Measurements from ENCODE around the gene RAF1.

The RAF1 gene

DNA sequence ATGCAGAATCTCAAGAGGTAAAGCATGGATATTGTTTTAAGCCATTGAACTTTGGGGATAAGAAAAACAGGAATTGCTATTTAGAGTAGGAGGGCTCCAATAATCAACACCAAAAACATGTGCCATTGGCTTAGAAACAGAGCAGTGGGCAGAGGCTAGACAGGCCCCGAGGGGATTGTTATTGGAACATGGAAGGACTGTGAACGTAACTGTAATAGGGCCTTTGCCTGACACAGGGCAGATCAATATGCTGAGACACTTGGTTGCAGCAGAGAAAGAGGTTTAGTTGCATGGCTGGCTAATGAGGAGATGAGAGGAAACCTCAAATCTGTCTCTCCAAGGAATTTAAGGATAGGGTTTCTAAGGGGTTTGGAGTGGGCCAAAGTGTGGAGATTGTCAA lies 36.9 kb upstream of the RAF1 start:
- no peak for TF ChIP-seq EZH2phosphoT487 (IDR thresholded peaks at IDR 0.05; ENCODE audit: low read length)
- TF ChIP-seq EZH2 (optimal IDR thresholded peaks at IDR 0.05; ENCODE audit: low read depth, low read length) = no peak
- TF ChIP-seq CTCF (IDR thresholded peaks at IDR 0.05; ENCODE audit: low read length) = no peak
- no peak overlapping the region for H3K27ac ChIP-seq (ENCODE audit: low read length)
- no peak overlapping the region for H3K4me3 ChIP-seq (ENCODE audit: low read length)
- H4K20me1 ChIP-seq (ENCODE audit: insufficient read depth, low read length) = no peaks in the 10 kb centered on the region
- no peaks in the 10 kb centered on the region for H3K36me3 ChIP-seq (replicated peaks; ENCODE audit: insufficient read depth, low read length)
- H3K27me3 ChIP-seq (replicated peaks; ENCODE audit: insufficient read depth, low read length) = no peaks in the 10 kb centered on the region
- H2AFZ ChIP-seq (ENCODE audit: low read length) = no peak overlapping the region
- H3K4me2 ChIP-seq (ENCODE audit: low read depth, low read length) = no peak overlapping the region
- H3K9me2 ChIP-seq (replicated peaks; ENCODE audit: insufficient read depth, low read length) = no peaks in the 10 kb centered on the region
- no peaks in the 10 kb centered on the region for H3K4me1 ChIP-seq (ENCODE audit: low read length)
- no peaks in the 10 kb centered on the region for H3F3A ChIP-seq (ENCODE audit: insufficient read depth, low read length)
- no peak for DNase-seq
- H3K79me2 ChIP-seq (ENCODE audit: low read length) = no peaks in the 10 kb centered on the region
- H3K9me3 ChIP-seq (replicated peaks; ENCODE audit: insufficient read depth, low read length) = no peaks in the 10 kb centered on the region
- H3K9ac ChIP-seq (ENCODE audit: low read length) = no peak overlapping the region

GRCh38 chr3:12695916-12696315 lies 32.0 kb upstream of the RAF1 start:
- Histone ChIP-seq H3K4me3 (ENCODE audit: low read length) (no peak overlapping the region), H3K9ac (ENCODE audit: low read length) (no peak overlapping the region), H3K9me3 (replicated peaks; ENCODE audit: insufficient read depth, low read length) (no peaks in the 10 kb centered on the region), H3K27ac (ENCODE audit: low read length) (no peak overlapping the region), H3K9me2 (replicated peaks; ENCODE audit: insufficient read depth, low read length) (no peaks in the 10 kb centered on the region), H3K36me3 (replicated peaks; ENCODE audit: insufficient read depth, low read length) (no peaks in the 10 kb centered on the region), H3K79me2 (ENCODE audit: low read length) (no peaks in the 10 kb centered on the region), H3K4me1 (ENCODE audit: low read length) (peaks cover 9% of the 10 kb centered on the region; the same call in 1 of the 2 replicates), H4K20me1 (ENCODE audit: insufficient read depth, low read length) (no peaks in the 10 kb centered on the region), H3K27me3 (replicated peaks; ENCODE audit: insufficient read depth, low read length) (no peaks in the 10 kb centered on the region), H3K4me2 (ENCODE audit: low read depth, low read length) (no peak overlapping the region), H2AFZ (ENCODE audit: low read length) (no peak overlapping the region), H3F3A (ENCODE audit: insufficient read depth, low read length) (no peaks in the 10 kb centered on the region)
- TF ChIP-seq EZH2 (optimal IDR thresholded peaks at IDR 0.05; ENCODE audit: low read depth, low read length) (no peak), CTCF (IDR thresholded peaks at IDR 0.05; ENCODE audit: low read length) (no peak), EZH2phosphoT487 (IDR thresholded peaks at IDR 0.05; ENCODE audit: low read length) (no peak)
- DNase-seq = no peak

- Histone ChIP-seq H3K4me3 (ENCODE audit: low read length) (no peak overlapping the region), H3K79me2 (ENCODE audit: low read length) (no peaks in the 10 kb centered on the region), H4K20me1 (ENCODE audit: insufficient read depth, low read length) (no peaks in the 10 kb centered on the region), H3K36me3 (replicated peaks; ENCODE audit: insufficient read depth, low read length) (no peaks in the 10 kb centered on the region), H3K9me3 (replicated peaks; ENCODE audit: insufficient read depth, low read length) (no peaks in the 10 kb centered on the region), H2AFZ (ENCODE audit: low read length) (no peak overlapping the region), H3K27me3 (replicated peaks; ENCODE audit: insufficient read depth, low read length) (no peaks in the 10 kb centered on the region), H3K9me2 (replicated peaks; ENCODE audit: insufficient read depth, low read length) (no peaks in the 10 kb centered on the region), H3K9ac (ENCODE audit: low read length) (no peak overlapping the region), H3F3A (ENCODE audit: insufficient read depth, low read length) (no peaks in the 10 kb centered on the region), H3K4me1 (ENCODE audit: low read length) (peaks cover 9% of the 10 kb centered on the region; the same call in 1 of the 2 replicates), H3K4me2 (ENCODE audit: low read depth, low read length) (no peak overlapping the region), H3K27ac (ENCODE audit: low read length) (no peak overlapping the region)
- no peak for TF ChIP-seq EZH2 (optimal IDR thresholded peaks at IDR 0.05; ENCODE audit: low read depth, low read length)
- TF ChIP-seq EZH2phosphoT487 (IDR thresholded peaks at IDR 0.05; ENCODE audit: low read length) = no peak
- TF ChIP-seq CTCF (IDR thresholded peaks at IDR 0.05; ENCODE audit: low read length) = no peak
- DNase-seq = no peak
Measured at GRCh38 chr3:12695112-12695511, 31.2 kb upstream of the RAF1 start.

Data from MM.1S (cell line).